ENCODE results near the gene TGIF1. TPM values are rescaled to one million over a fixed set of nuclear protein-coding genes. Genes with fewer than 3 reads are reported as not detected.

TGIF1 gene
- total RNA-seq, 1 experiment from 2014 or later = 61.9 TPM

GRCh38 chr18:3480827-3481573, 31.0 kb downstream of the TGIF1 start:
- DNase-seq (ENCODE audit: low read depth) = no peak

GRCh38 chr18:3481696-3482210, 31.8 kb downstream of the TGIF1 start:
- peak; percentile 27 for DNase-seq (ENCODE audit: low read depth)

- DNase-seq (ENCODE audit: low read depth) = no peak
Measured at GRCh38 chr18:3482258-3482657, 32.3 kb downstream of the TGIF1 start.

- no peak for DNase-seq (ENCODE audit: low read depth)
Measured at GRCh38 chr18:3485153-3486149, 35.5 kb downstream of the TGIF1 start.

- DNase-seq (ENCODE audit: low read depth) = no peak
Measured at GRCh38 chr18:3486512-3486911, 36.5 kb downstream of the TGIF1 start.

GRCh38 chr18:3489462-3489861, 39.5 kb downstream of the TGIF1 start:
- no peak for DNase-seq (ENCODE audit: low read depth)

- no peak for DNase-seq (ENCODE audit: low read depth)
Measured at GRCh38 chr18:3491981-3492555, 42.1 kb downstream of the TGIF1 start.

- no peak for DNase-seq (ENCODE audit: low read depth)
Measured at GRCh38 chr18:3492721-3493120, 42.7 kb downstream of the TGIF1 start.

- no peak for DNase-seq (ENCODE audit: low read depth)
Measured at GRCh38 chr18:3493501-3494244, 43.7 kb downstream of the TGIF1 start.

GRCh38 chr18:3494245-3494526, 44.2 kb downstream of the TGIF1 start:
- DNase-seq (ENCODE audit: low read depth) = no peak

- no peak for DNase-seq (ENCODE audit: low read depth)
Measured at GRCh38 chr18:3494569-3494968, 44.6 kb downstream of the TGIF1 start.

GRCh38 chr18:3495691-3496430, 45.9 kb downstream of the TGIF1 start:
- no peak for DNase-seq (ENCODE audit: low read depth)

- no peak for DNase-seq (ENCODE audit: low read depth)
Measured at GRCh38 chr18:3498698-3499471, 48.9 kb downstream of the TGIF1 start.

GRCh38 chr18:3499501-3499900, 49.5 kb downstream of the TGIF1 start:
- no peak for DNase-seq (ENCODE audit: low read depth)

- DNase-seq (ENCODE audit: low read depth) = no peak
Measured at GRCh38 chr18:3500016-3500415, 50.0 kb downstream of the TGIF1 start.

GRCh38 chr18:3502650-3503049, 52.7 kb downstream of the TGIF1 start:
- no peak for DNase-seq (ENCODE audit: low read depth)

GRCh38 chr18:3504637-3505036, 54.7 kb downstream of the TGIF1 start:
- DNase-seq (ENCODE audit: low read depth) = no peak

GRCh38 chr18:3508576-3509549, 58.9 kb downstream of the TGIF1 start:
- DNase-seq (ENCODE audit: low read depth) = no peak
